GM10248 (cell line): Measurements from ENCODE around the gene ALG12.

Experiments
- CTCF ChIA-PET: fragments of 300-600 bp; sonication (Branson Sonifier 250); formaldehyde crosslinking; extraction: SDS; loops from one replicate; lab custom pipeline; 2021; ENCODE audit warnings: antibody characterized with exemption; lab: Yijun Ruan, JAX
- POLR2A ChIA-PET: fragments of 350-650 bp; sonication (Branson Sonifier 250); formaldehyde crosslinking; extraction: SDS; loops from one replicate; lab custom pipeline; 2020; ENCODE audit warnings: antibody characterized with exemption; lab: Yijun Ruan, JAX
- DNase-seq: peaks from one replicate; pipeline ENCODE4 v3.0.0; 2012; ENCODE audit errors: extremely low spot score
- CTCF ChIP-seq: IDR thresholded peaks from 2 replicates; pipeline ENCODE4 v1.5.1; 2012; ENCODE audit warnings: mild to moderate bottlenecking, low read depth; ENCODE audit errors: extremely low read depth, missing control alignments, control extremely low read depth

ALG12 gene

GRCh38 chr22:49935561-49935960, 17.3 kb upstream of the ALG12 start:
- DNase-seq, result peak; percentile 61
- ChIA-PET CTCF (interaction anchor here (1.2 to 2.7 kb wide), 3 partner anchors 8 to 95 kb away, joined by 3 to 10 read pairs (median 6); no protein-coding TSS in a partner anchor), POLR2A (interaction anchor here (0.8 to 1.2 kb wide), 2 partner anchors 25 to 26 kb away, joined by 4 read pairs; partner anchors contain the start of gene PIM3)
- TF ChIP-seq CTCF, result no peak

GRCh38 chr22:49934891-49935557, 16.8 kb upstream of the ALG12 start:
- TF ChIP-seq CTCF, result no peak
- ChIA-PET POLR2A (no interaction called here), CTCF (no interaction called here)
- DNase-seq, result peak; percentile 79

GRCh38 chr22:49934160-49934890, 16.1 kb upstream of the ALG12 start:
- no peak for TF ChIP-seq CTCF
- no peak for DNase-seq
- POLR2A ChIA-PET, result no interaction called here
- CTCF ChIA-PET, result interaction anchor here (5.3 kb wide), 1 partner anchor 97 kb away, joined by 90 read pairs; no protein-coding TSS in a partner anchor

- TF ChIP-seq CTCF, result no peak
- no peak for DNase-seq
- CTCF ChIA-PET, result interaction anchor here (0.9 to 5.3 kb wide), 3 partner anchors 14 to 98 kb away, joined by 3 to 90 read pairs (median 4); no protein-coding TSS in a partner anchor
- POLR2A ChIA-PET, result no interaction called here
These were observed 15.3 kb upstream of the ALG12 start for GRCh38 chr22:49933236-49934159.

GRCh38 chr22:49930596-49931412, 12.6 kb upstream of the ALG12 start:
- peak; percentile 63 for DNase-seq
- CTCF ChIA-PET, result interaction anchor here (0.8 to 5.3 kb wide), 40 partner anchors 9 to 311 kb away, joined by 3 to 90 read pairs (median 5); partner anchors contain the start of genes ALG12, CRELD2 and IL17REL
- POLR2A ChIA-PET, result interaction anchor here (0.5 to 1.1 kb wide), 3 partner anchors 31 to 173 kb away, joined by 3 to 9 read pairs (median 7); no protein-coding TSS in a partner anchor
- peak; percentile 80 for TF ChIP-seq CTCF
